CD4-positive, alpha-beta memory T cell (primary cell): ENCODE data around the gene IL17REL. TPM values are rescaled to one million over a fixed set of nuclear protein-coding genes. Genes with fewer than 3 reads are reported as not detected.
A peak's percentile ranks its signal among the peaks of the same experiment; 100 is the strongest.

Source experiments
- CTCF ChIA-PET: fragments of 350-600 bp; sonication (Branson Sonifier 250); formaldehyde crosslinking; loops from one replicate; lab custom pipeline; 2021; ENCODE audit warnings: inconsistent platforms; ENCODE audit not compliant: partially characterized antibody; lab: Charles Lee
- POLR2A ChIA-PET: fragments of 350-600 bp; sonication (Branson Sonifier 250); formaldehyde crosslinking; loops from one replicate; lab custom pipeline; 2021; ENCODE audit not compliant: partially characterized antibody; lab: Charles Lee
- DNase-seq, 5 donors: peaks; one replicate each; pipeline versions ENCODE4 v3.0.0 to v3.0.0-alpha.2; 2020 to 2022; ENCODE audit warnings: mixed read lengths in 1 of 5
- H3K27ac ChIP-seq: one replicate; pipeline ENCODE4 v1.7.0; 2013; ENCODE audit warnings: low read depth, low read length
- H3K27me3 ChIP-seq: 2 replicates; pipeline ENCODE4 v1.7.0; 2013; ENCODE audit warnings: mild to moderate bottlenecking, low read length, moderate library complexity; ENCODE audit not compliant: insufficient read depth
- H3K36me3 ChIP-seq: 2 replicates; pipeline ENCODE4 v1.7.0; 2013; ENCODE audit warnings: mild to moderate bottlenecking, low read length, moderate library complexity; ENCODE audit not compliant: insufficient read depth
- H3K4me1 ChIP-seq: 2 replicates; pipeline ENCODE4 v1.7.0; 2013; ENCODE audit warnings: mild to moderate bottlenecking, low read length, moderate library complexity; ENCODE audit not compliant: insufficient read depth
- H3K4me3 ChIP-seq, 2 donors: one replicate each; pipeline ENCODE4 v1.7.0; 2013; ENCODE audit warnings: low read length in 2 of 2, mild to moderate bottlenecking in 1 of 2
- H3K9me3 ChIP-seq, 2 donors: one replicate each; pipeline ENCODE4 v1.7.0; 2013; ENCODE audit warnings: low read length in 2 of 2, control low read depth in 1 of 2; ENCODE audit not compliant: control insufficient read depth in 1 of 2
- H3K27ac Mint-ChIP-seq, 7 donors: one replicate each; pipeline ENCODE4 v1.8.0; 2020 to 2021; ENCODE audit warnings: mixed read lengths in 7 of 7, mild to moderate bottlenecking in 6 of 7, inconsistent platforms in 3 of 7, moderate library complexity in 3 of 7
- H3K27me3 Mint-ChIP-seq, 2 donors: one replicate each; pipeline ENCODE4 v1.8.0; 2020 to 2021; ENCODE audit warnings: mixed read lengths in 2 of 2
- H3K36me3 Mint-ChIP-seq, 2 donors: one replicate each; pipeline ENCODE4 v1.8.0; 2020 to 2021; ENCODE audit warnings: mixed read lengths in 2 of 2, inconsistent platforms in 1 of 2, mild to moderate bottlenecking in 1 of 2
- H3K4me1 Mint-ChIP-seq, 4 donors: one replicate each; pipeline ENCODE4 v1.8.0; 2020 to 2021; ENCODE audit warnings: mixed read lengths in 4 of 4, mild to moderate bottlenecking in 1 of 4
- H3K4me3 Mint-ChIP-seq, 8 donors: one replicate each; pipeline ENCODE4 v1.8.0; 2020 to 2021; ENCODE audit warnings: mixed read lengths in 8 of 8, mild to moderate bottlenecking in 7 of 8, moderate library complexity in 6 of 8, inconsistent platforms in 3 of 8
- H3K9me3 Mint-ChIP-seq, 8 donors: one replicate each; pipeline ENCODE4 v1.8.0; 2020 to 2021; ENCODE audit warnings: mixed read lengths in 8 of 8, mild to moderate bottlenecking in 5 of 8, inconsistent platforms in 3 of 8, moderate library complexity in 1 of 8
- intact Hi-C: fragments of 100-400 bp; cut with micrococcal nuclease; formaldehyde crosslinking; loops from one replicate; pipeline ENCODE4 v1.15.1; 2023
- polyA plus RNA-seq, 2 donors: library from polyadenylated mRNA; unstranded; fragments of 300-500 nt; fragmentation: Illumina TruSeq; gene quantifications; one replicate each; pipeline ENCODE4 v1.2.3, GENCODE V29; 2021
- total RNA-seq, 2 experiments: library from RNA; stranded (reverse); gene quantifications; one replicate each; pipeline ENCODE4 v1.2.3, GENCODE V29; 2021

IL17REL gene
- total and polyA plus RNA-seq, 4 experiments from 2014 or later: not detected

DNA sequence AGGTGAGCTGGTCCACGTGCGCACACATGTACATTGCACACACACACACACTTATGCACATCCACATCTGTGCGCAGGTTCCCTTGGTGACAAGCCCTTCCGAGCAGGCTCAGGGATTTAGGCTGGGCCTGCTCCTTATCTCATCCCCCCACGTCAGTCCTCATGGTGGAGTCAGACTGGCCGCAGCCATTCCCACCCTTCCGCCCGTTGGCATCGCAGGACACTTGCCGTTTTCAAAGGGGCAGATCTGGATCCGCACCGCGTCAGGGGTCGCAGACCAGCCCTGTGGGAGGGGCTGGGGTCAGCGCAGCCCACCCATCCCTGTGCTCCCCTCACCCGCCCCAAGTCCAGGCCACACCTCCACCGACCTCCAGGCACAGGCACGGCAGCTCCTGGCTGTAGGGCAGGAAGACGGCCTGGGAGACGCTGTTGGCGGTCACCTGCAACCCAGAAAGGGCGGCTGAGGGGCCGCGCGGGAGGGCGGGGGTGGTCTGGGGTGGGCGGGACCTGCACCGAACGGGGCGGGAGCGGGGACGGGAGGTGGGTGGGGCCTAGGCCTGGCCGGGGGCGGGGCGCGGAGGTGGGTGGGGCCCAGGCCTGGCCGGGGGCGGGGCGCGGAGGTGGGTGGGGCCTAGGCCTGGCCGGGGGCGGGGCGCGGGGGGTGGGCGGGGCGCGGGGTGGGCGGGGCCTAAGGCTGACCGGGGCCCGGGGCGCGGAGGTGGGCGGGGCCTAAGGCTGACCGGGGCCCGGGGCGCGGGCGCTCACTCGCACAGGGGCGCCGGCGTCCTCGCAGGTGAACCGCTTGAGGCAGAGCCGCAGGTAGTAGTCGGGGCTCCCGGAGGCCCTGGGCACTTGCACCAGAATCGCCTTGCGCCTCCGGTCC, 13.3 kb downstream of the IL17REL start:
- no peaks in the 10 kb centered on the region for H3K9me3 Mint-ChIP-seq
- ChIA-PET CTCF (no interaction called here), POLR2A (no interaction called here)
- H3K36me3 ChIP-seq: no peaks in the 10 kb centered on the region
- no peak overlapping the region for H3K27ac ChIP-seq
- peak overlapping the region in 2 of 8 donors; percentile 20 to 24 for H3K4me3 Mint-ChIP-seq
- intact Hi-C loops: no loop called here
- no peaks in the 10 kb centered on the region for H3K9me3 ChIP-seq
- no peak overlapping the region for H3K27ac Mint-ChIP-seq
- H3K4me1 ChIP-seq: no peaks in the 10 kb centered on the region
- peaks cover 4 to 12% of the 10 kb centered on the region in 2 donors for H3K27me3 Mint-ChIP-seq
- peaks cover 0 to 10% (median 7%) of the 10 kb centered on the region in 4 donors for H3K4me1 Mint-ChIP-seq
- no peak for DNase-seq
- H3K27me3 ChIP-seq: no peaks in the 10 kb centered on the region
- H3K36me3 Mint-ChIP-seq: no peaks in the 10 kb centered on the region
- H3K4me3 ChIP-seq: no peak overlapping the region

DNA sequence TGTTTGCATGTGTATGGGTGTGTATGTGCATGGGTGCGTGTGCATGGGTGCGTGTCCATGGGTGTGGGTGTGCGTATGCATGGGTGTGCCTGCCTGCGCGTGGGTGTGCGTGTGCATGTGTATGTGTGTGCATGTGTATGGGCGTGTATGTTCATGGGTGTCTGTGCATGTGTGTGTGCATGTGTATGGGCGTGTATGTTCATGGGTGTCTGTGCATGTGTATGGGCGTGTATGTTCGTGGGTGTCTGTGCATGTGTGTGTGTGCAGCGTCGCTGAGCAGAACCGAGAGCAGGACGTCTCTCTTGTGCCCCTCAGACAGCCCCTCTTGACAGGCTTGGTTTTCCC, 13.9 kb downstream of the IL17REL start:
- peaks cover under 1% of the 10 kb centered on the region for H3K4me1 ChIP-seq
- Mint-ChIP-seq H3K27me3 (peaks cover 4 to 10% of the 10 kb centered on the region in 2 donors), H3K27ac (peak overlapping the region in 1 of 7 donors; percentile 80), H3K9me3 (no peaks in the 10 kb centered on the region), H3K4me1 (peaks cover 0 to 10% (median 7%) of the 10 kb centered on the region in 4 donors), H3K36me3 (no peaks in the 10 kb centered on the region), H3K4me3 (peak overlapping the region in 2 of 8 donors; percentile 7 to 30)
- POLR2A ChIA-PET: no interaction called here
- H3K27ac ChIP-seq: no peak overlapping the region
- H3K27me3 ChIP-seq: no peaks in the 10 kb centered on the region
- DNase-seq: no peak
- CTCF ChIA-PET: no interaction called here
- intact Hi-C loops: no loop called here
- no peak overlapping the region for H3K4me3 ChIP-seq
- H3K9me3 ChIP-seq: no peaks in the 10 kb centered on the region
- no peaks in the 10 kb centered on the region for H3K36me3 ChIP-seq

- peaks cover 3 to 15% (median 11%) of the 10 kb centered on the region in 4 donors for H3K4me1 Mint-ChIP-seq
- Histone ChIP-seq H3K4me3 (no peak overlapping the region), H3K27ac (no peak overlapping the region), H3K4me1 (peaks cover 6% of the 10 kb centered on the region), H3K36me3 (no peaks in the 10 kb centered on the region), H3K27me3 (no peaks in the 10 kb centered on the region), H3K9me3 (no peaks in the 10 kb centered on the region)
- H3K27me3 Mint-ChIP-seq: peaks cover 4 to 9% of the 10 kb centered on the region in 2 donors
- ChIA-PET CTCF (no interaction called here), POLR2A (no interaction called here)
- no peaks in the 10 kb centered on the region for H3K9me3 Mint-ChIP-seq
- H3K27ac Mint-ChIP-seq: peak overlapping the region in 1 of 7 donors; percentile 80
- intact Hi-C loops: no loop called here
- no peak for DNase-seq
- H3K36me3 Mint-ChIP-seq: no peaks in the 10 kb centered on the region
- peak overlapping the region in 2 of 8 donors; percentile 7 to 56 for H3K4me3 Mint-ChIP-seq
Measured at GRCh38 chr22:49997932-49998717, 14.4 kb downstream of the IL17REL start.

DNA sequence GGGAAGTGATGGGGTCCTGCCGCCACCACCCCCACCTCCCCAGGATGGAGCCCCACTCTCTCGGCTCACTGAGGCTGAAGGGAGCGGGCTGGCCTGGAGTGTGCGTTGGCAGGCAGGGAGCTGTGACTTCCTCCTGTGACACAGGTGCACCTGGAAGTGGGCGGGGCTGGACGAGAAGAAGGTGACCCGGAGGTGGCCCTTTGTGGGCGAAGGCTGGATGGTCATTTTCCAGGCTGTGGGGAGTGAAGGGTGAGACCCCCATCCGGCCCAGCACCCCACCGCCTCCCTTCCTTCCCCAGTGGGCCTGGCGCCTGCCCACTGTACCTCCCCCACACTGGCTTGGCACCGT, 15.3 kb downstream of the IL17REL start:
- POLR2A ChIA-PET: no interaction called here
- no peak for DNase-seq
- peak overlapping the region in 1 of 7 donors; percentile 12 for H3K27ac Mint-ChIP-seq
- Histone ChIP-seq H3K9me3 (no peaks in the 10 kb centered on the region), H3K36me3 (no peaks in the 10 kb centered on the region), H3K27me3 (no peaks in the 10 kb centered on the region), H3K4me3 (no peak overlapping the region), H3K4me1 (peaks cover 9% of the 10 kb centered on the region), H3K27ac (no peak overlapping the region)
- peaks cover 6 to 9% of the 10 kb centered on the region in 2 donors for H3K27me3 Mint-ChIP-seq
- intact Hi-C loops: no loop called here
- no peak overlapping the region for H3K4me3 Mint-ChIP-seq
- no peaks in the 10 kb centered on the region for H3K36me3 Mint-ChIP-seq
- CTCF ChIA-PET: interaction anchor here (4.4 kb wide), 1 partner anchor 33 kb away, joined by 28 read pairs; no protein-coding TSS in a partner anchor
- peaks cover 0 to 4% (median 0%) of the 10 kb centered on the region in 8 donors for H3K9me3 Mint-ChIP-seq
- peaks cover 3 to 17% (median 12%) of the 10 kb centered on the region in 4 donors for H3K4me1 Mint-ChIP-seq

GRCh38 chr22:49996518-49997250, 15.9 kb downstream of the IL17REL start:
- no peak overlapping the region for H3K4me3 Mint-ChIP-seq
- H3K27ac Mint-ChIP-seq: no peak overlapping the region
- DNase-seq: no peak
- Histone ChIP-seq H3K4me3 (no peak overlapping the region), H3K9me3 (no peaks in the 10 kb centered on the region), H3K36me3 (no peaks in the 10 kb centered on the region), H3K27me3 (no peaks in the 10 kb centered on the region), H3K4me1 (peaks cover 9% of the 10 kb centered on the region), H3K27ac (no peak overlapping the region)
- H3K27me3 Mint-ChIP-seq: peaks cover 6 to 9% of the 10 kb centered on the region in 2 donors
- CTCF ChIA-PET: interaction anchor here (4.4 kb wide), 1 partner anchor 34 kb away, joined by 28 read pairs; no protein-coding TSS in a partner anchor
- peaks cover 3 to 17% (median 13%) of the 10 kb centered on the region in 4 donors for H3K4me1 Mint-ChIP-seq
- intact Hi-C loops: no loop called here
- peaks cover 0 to 4% (median under 1%) of the 10 kb centered on the region in 8 donors for H3K9me3 Mint-ChIP-seq
- no peaks in the 10 kb centered on the region for H3K36me3 Mint-ChIP-seq
- POLR2A ChIA-PET: no interaction called here

DNA sequence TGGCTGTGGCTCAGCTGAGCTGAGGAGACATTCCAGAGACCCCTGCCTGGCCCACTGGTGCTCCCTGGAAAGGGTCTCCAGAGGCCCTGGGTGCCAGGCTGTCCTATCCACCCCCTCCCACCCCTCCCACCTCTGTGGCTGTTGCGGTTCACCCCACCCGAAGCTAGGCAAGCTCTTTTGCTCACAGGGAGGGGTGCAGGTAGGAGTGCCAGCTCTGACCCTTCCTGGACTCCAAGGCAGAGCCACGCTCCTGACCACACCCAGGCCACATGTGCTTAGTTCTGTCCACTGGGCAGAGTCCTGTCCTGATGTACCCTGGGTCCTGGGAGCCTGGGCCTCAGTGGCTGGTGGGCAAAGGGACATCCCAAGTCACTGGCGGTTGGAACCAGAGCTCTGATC, 16.4 kb downstream of the IL17REL start:
- Histone ChIP-seq H3K27me3 (no peaks in the 10 kb centered on the region), H3K4me1 (peaks cover 9% of the 10 kb centered on the region), H3K27ac (no peak overlapping the region), H3K36me3 (no peaks in the 10 kb centered on the region), H3K9me3 (no peaks in the 10 kb centered on the region), H3K4me3 (no peak overlapping the region)
- intact Hi-C loops: no loop called here
- Mint-ChIP-seq H3K4me1 (peaks cover 3 to 17% (median 13%) of the 10 kb centered on the region in 4 donors), H3K4me3 (no peak overlapping the region), H3K36me3 (no peaks in the 10 kb centered on the region), H3K27ac (no peak overlapping the region), H3K9me3 (peaks cover 0 to 8% (median 3%) of the 10 kb centered on the region in 8 donors), H3K27me3 (peaks cover 6 to 9% of the 10 kb centered on the region in 2 donors)
- ChIA-PET CTCF (interaction anchor here (4.4 to 4.5 kb wide), 2 partner anchors 34 to 228 kb away, joined by 28 read pairs; no protein-coding TSS in a partner anchor), POLR2A (no interaction called here)
- no peak for DNase-seq
